Hepatocyte (in vitro differentiated cells): ENCODE results near the gene NXT1. TPM values are rescaled to one million over a fixed set of nuclear protein-coding genes. Genes with fewer than 3 reads are reported as not detected.

ENCODE experiments used
- DNase-seq: peaks from one replicate; pipeline ENCODE4 v3.0.0-alpha.2; 2016; ENCODE audit warnings: low spot score
- H2AFZ ChIP-seq: fragments of 200-600 bp; sonication (generic); 2 replicates; pipeline ENCODE4 v1.6.0; 2016; ENCODE audit warnings: antibody characterized with exemption, mild to moderate bottlenecking
- H3K27ac ChIP-seq: fragments of 200-600 bp; sonication (generic); 2 replicates; pipeline ENCODE4 v1.5.1; 2016; ENCODE audit warnings: mild to moderate bottlenecking
- H3K27me3 ChIP-seq: fragments of 200-600 bp; sonication (generic); 2 replicates; pipeline ENCODE4 v1.6.1; 2016
- H3K36me3 ChIP-seq: fragments of 200-600 bp; sonication (generic); replicated peaks from 2 replicates; pipeline ENCODE4 v1.5.1; 2016; ENCODE audit warnings: low read depth; ENCODE audit not compliant: insufficient read depth
- H3K4me1 ChIP-seq: fragments of 200-600 bp; sonication (generic); 2 replicates; pipeline ENCODE4 v1.5.1; 2016; ENCODE audit warnings: mild to moderate bottlenecking, moderate library complexity; ENCODE audit not compliant: insufficient read depth
- H3K4me2 ChIP-seq: fragments of 200-600 bp; sonication (generic); 2 replicates; pipeline ENCODE4 v1.6.0; 2016
- H3K4me3 ChIP-seq: fragments of 200-600 bp; sonication (generic); 2 replicates; pipeline ENCODE4 v1.5.1; 2016; ENCODE audit warnings: mild to moderate bottlenecking
- H3K79me2 ChIP-seq: fragments of 200-600 bp; sonication (generic); 2 replicates; pipeline ENCODE4 v1.6.0; 2017; ENCODE audit warnings: mild to moderate bottlenecking
- H3K9me2 ChIP-seq: fragments of 200-600 bp; sonication (generic); replicated peaks from 2 replicates; pipeline ENCODE4 v1.6.0; 2017; ENCODE audit warnings: mild to moderate bottlenecking; ENCODE audit not compliant: insufficient read depth
- H3K9me3 ChIP-seq: fragments of 200-600 bp; sonication (generic); 2 replicates; pipeline ENCODE4 v1.5.1; 2016; ENCODE audit warnings: low read depth, mild to moderate bottlenecking
- H4K20me1 ChIP-seq: fragments of 200-600 bp; sonication (generic); 2 replicates; pipeline ENCODE4 v1.6.0; 2016; ENCODE audit warnings: mild to moderate bottlenecking; ENCODE audit not compliant: insufficient read depth, poor library complexity, severe bottlenecking
- CTCF ChIP-seq: fragments of 200-600 bp; sonication (generic); IDR thresholded peaks from 2 replicates; pipeline ENCODE4 v1.5.1; 2016; ENCODE audit warnings: antibody characterized with exemption, mild to moderate bottlenecking; ENCODE audit not compliant: poor library complexity
- EZH2 ChIP-seq: fragments of 200-600 bp; sonication (generic); IDR thresholded peaks from 2 replicates; pipeline ENCODE4 v1.6.1; 2016; ENCODE audit warnings: antibody characterized with exemption, mild to moderate bottlenecking, borderline replicate concordance
- EZH2phosphoT487 ChIP-seq: fragments of 200-600 bp; sonication (generic); IDR thresholded peaks from one replicate; pipeline ENCODE4 v1.6.1; 2018; ENCODE audit warnings: antibody characterized with exemption, mild to moderate bottlenecking, low read depth, moderate library complexity; ENCODE audit not compliant: unreplicated experiment, severe bottlenecking
- WGBS: methylation state at CpG from one replicate; pipeline ENCODE4 v1.1.6; 2016; ENCODE audit warnings: low lambda C conversion rate; ENCODE audit errors: missing lambda C conversion rate; 5-methylcytosine and 5-hydroxymethylcytosine counted together
- polyA plus RNA-seq: library from polyadenylated mRNA; unstranded; fragments of >200 nt; fragmentation: Nextera tagmentation; extraction: Ambion mirVana; gene quantifications from 2 replicates; pipeline ENCODE4 v1.2.1, GENCODE V29; 2016
- total RNA-seq: library from RNA; depleted of rRNA; stranded (reverse); fragments of >200 nt; gene quantifications from 2 replicates; pipeline ENCODE4 v1.2.3, GENCODE V29; 2014

NXT1 gene
- total and polyA plus RNA-seq, 2 experiments from 2014 or later, result 29.7 to 36.3 TPM

DNA sequence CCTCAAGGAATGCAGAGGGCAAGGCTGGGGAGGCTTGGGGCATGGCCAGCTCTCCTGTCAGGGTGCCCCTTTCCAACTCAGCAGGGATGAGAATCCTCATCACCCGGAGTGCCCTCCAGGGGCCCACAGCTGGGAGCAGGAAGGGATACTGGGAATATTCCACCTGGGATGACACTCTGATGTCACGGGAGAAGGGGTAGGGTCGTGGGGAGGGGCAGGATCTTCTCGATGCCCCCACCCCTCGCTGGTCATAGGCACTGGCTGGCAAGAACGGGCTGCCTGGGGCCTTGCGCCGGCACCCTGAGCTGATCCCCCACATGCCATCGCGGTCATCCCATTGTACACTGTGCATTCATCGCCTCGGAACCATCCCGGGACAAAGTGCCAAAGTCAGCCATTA lies 10.6 kb upstream of the NXT1 start:
- Histone ChIP-seq H2AFZ (no peak overlapping the region), H3K36me3 (no peaks in the 10 kb centered on the region), H3K4me3 (no peak overlapping the region), H3K9me3 (no peaks in the 10 kb centered on the region), H3K27ac (no peak overlapping the region), H3K4me2 (no peak overlapping the region), H3K27me3 (no peaks in the 10 kb centered on the region), H4K20me1 (no peaks in the 10 kb centered on the region), H3K4me1 (no peaks in the 10 kb centered on the region), H3K9me2 (no peaks in the 10 kb centered on the region), H3K79me2 (no peaks in the 10 kb centered on the region)
- WGBS, result 89% methylated on average over 11 of the region's 13 CpGs
- TF ChIP-seq CTCF (no peak), EZH2phosphoT487 (no peak), EZH2 (no peak)
- DNase-seq, result no peak

- no peaks in the 10 kb centered on the region for H4K20me1 ChIP-seq
- H3K36me3 ChIP-seq, result no peaks in the 10 kb centered on the region
- no peaks in the 10 kb centered on the region for H3K4me1 ChIP-seq
- DNase-seq, result peak; percentile 82
- H3K4me2 ChIP-seq, result no peak overlapping the region
- no peak overlapping the region for H3K4me3 ChIP-seq
- H3K27ac ChIP-seq, result no peak overlapping the region
- WGBS, result 33% methylated on average over 9 of the region's 9 CpGs
- no peaks in the 10 kb centered on the region for H3K79me2 ChIP-seq
- H2AFZ ChIP-seq, result no peak overlapping the region
- no peaks in the 10 kb centered on the region for H3K9me2 ChIP-seq
- no peaks in the 10 kb centered on the region for H3K9me3 ChIP-seq
- no peaks in the 10 kb centered on the region for H3K27me3 ChIP-seq
- peak; percentile 93 for TF ChIP-seq CTCF
- no peak for TF ChIP-seq EZH2phosphoT487
These were observed 10.1 kb upstream of the NXT1 start for GRCh38 chr20:23340524-23340923.

- DNase-seq, result no peak
- Histone ChIP-seq H3K79me2 (no peaks in the 10 kb centered on the region), H3K4me2 (no peak overlapping the region), H3K4me3 (no peak overlapping the region), H3K4me1 (no peaks in the 10 kb centered on the region), H3K27me3 (no peaks in the 10 kb centered on the region), H2AFZ (no peak overlapping the region), H3K36me3 (no peaks in the 10 kb centered on the region), H3K9me3 (no peaks in the 10 kb centered on the region), H4K20me1 (no peaks in the 10 kb centered on the region), H3K27ac (no peak overlapping the region), H3K9me2 (no peaks in the 10 kb centered on the region)
- 59% methylated on average over 2 of the region's 2 CpGs for WGBS
- TF ChIP-seq EZH2phosphoT487, result no peak
- no peak for TF ChIP-seq EZH2
- TF ChIP-seq CTCF, result no peak
These were observed 9.5 kb upstream of the NXT1 start for GRCh38 chr20:23341073-23341472.

DNA sequence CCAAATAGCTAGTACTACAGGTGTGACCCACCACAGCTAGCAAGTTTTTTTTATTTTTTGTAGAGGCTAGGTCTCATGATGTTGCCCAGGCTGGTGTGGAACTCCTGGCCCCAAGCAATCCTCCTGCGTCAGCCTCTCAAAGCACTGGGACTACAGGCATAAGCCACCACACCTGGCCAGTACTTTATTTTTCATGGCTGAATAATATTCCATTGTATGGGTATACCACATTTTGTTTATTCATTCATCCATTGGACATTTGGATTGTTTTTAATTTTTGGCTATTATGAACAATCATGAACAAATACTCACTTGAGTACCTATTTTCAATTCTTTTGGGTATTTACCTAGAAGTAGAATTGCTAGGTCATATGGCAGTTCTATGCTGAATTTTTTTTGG lies 7.0 kb upstream of the NXT1 start:
- Histone ChIP-seq H3K4me3 (no peak overlapping the region), H3K27me3 (no peaks in the 10 kb centered on the region), H2AFZ (no peak overlapping the region)

More for the DNA sequence above, 7.0 kb upstream of the NXT1 start:
- DNase-seq, result no peak
- Histone ChIP-seq H3K79me2 (no peaks in the 10 kb centered on the region), H3K4me1 (peaks cover 3% of the 10 kb centered on the region), H4K20me1 (no peaks in the 10 kb centered on the region), H3K9me3 (no peaks in the 10 kb centered on the region), H3K9me2 (no peaks in the 10 kb centered on the region), H3K36me3 (no peaks in the 10 kb centered on the region), H3K27ac (no peak overlapping the region), H3K4me2 (no peak overlapping the region)
- TF ChIP-seq CTCF (no peak), EZH2 (no peak)
- 97% methylated on average over 1 of the region's 1 CpG for WGBS
